Heart left ventricle (tissue), 13 donors: ENCODE measurements around the gene YRDC.

Experiments
- POLR2A ChIP-seq, 2 donors: fragments of 450-650 bp; IDR thresholded peaks; one replicate each; pipeline ENCODE4 v1.6.1; 2017; ENCODE audit warnings: antibody characterized with exemption in 2 of 2, mild to moderate bottlenecking in 2 of 2, moderate library complexity in 2 of 2
- TF ChIP-seq, protein P1 (sequence below), 12 donors: fragments of 200-600 bp; sonication (generic) in 4 of 12; IDR thresholded peaks; one replicate each; pipeline versions ENCODE4 v1.5.0 to v1.8.0; 2018 to 2022; ENCODE audit warnings: antibody characterized with exemption in 12 of 12, mild to moderate bottlenecking in 5 of 12
- donor health status: ischemic (EF 13 %, LVEDD 7.1; RV severe dilation, severe dysfunction).
- donor health status: DM: no; HTN: yes; CAD: no.
- donor health status: DM: no; HTN: no; CAD: no.
- donor health status: ischemic (EF 25% LVEDD 6.9; RV normal size, moderate dysfunction).
- donor health status: ischemic (EF 25% LVEDD 5.7; RV mildly dilated, moderate dysfunction).
- donor health status: ischemic (EF 35%, LVEDD 5.7; RV mildly dilated, moderate dysfunction).
- donor health status: nonischemic (EF 11% LVEDD 7.7; RV severe dilation, severe dysfunction).
- donor health status: DM: yes; HTN: yes; CAD: no.
- donor health status: PGD.
- donor health status: ischemic (EF 29% LVEDD 5.4; RV normal size, mild dysfunction).
- donor health status: nonischemic (EF 23%, LVEDD 6.1; RV moderate dilation, normal function).

DNA sequence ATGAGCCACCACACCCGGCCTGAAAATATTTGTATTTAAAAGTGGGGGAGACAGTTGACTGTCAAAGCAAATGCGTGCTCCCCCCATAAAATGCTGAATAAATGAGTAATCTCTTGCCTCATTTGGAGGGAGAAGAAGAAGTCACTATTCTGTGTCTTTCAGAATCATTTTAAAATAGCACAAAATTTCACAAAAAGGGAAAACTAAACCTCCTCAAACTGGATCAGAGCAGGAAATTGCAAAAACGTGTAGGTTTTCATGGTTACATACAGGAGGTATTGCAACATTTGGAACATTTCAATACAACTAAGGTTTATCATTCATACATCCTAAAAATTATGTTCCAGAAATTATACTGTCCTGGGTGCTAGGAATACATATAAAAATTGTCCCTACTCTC, 37.8 kb upstream of the YRDC start:
- TF ChIP-seq, protein P1, sequence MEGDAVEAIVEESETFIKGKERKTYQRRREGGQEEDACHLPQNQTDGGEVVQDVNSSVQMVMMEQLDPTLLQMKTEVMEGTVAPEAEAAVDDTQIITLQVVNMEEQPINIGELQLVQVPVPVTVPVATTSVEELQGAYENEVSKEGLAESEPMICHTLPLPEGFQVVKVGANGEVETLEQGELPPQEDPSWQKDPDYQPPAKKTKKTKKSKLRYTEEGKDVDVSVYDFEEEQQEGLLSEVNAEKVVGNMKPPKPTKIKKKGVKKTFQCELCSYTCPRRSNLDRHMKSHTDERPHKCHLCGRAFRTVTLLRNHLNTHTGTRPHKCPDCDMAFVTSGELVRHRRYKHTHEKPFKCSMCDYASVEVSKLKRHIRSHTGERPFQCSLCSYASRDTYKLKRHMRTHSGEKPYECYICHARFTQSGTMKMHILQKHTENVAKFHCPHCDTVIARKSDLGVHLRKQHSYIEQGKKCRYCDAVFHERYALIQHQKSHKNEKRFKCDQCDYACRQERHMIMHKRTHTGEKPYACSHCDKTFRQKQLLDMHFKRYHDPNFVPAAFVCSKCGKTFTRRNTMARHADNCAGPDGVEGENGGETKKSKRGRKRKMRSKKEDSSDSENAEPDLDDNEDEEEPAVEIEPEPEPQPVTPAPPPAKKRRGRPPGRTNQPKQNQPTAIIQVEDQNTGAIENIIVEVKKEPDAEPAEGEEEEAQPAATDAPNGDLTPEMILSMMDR (IDR thresholded peaks at IDR 0.05) = no peak
- no peak for TF ChIP-seq POLR2A (IDR thresholded peaks at IDR 0.05)
